Measurements from ENCODE around the gene KLHDC10.

DNA sequence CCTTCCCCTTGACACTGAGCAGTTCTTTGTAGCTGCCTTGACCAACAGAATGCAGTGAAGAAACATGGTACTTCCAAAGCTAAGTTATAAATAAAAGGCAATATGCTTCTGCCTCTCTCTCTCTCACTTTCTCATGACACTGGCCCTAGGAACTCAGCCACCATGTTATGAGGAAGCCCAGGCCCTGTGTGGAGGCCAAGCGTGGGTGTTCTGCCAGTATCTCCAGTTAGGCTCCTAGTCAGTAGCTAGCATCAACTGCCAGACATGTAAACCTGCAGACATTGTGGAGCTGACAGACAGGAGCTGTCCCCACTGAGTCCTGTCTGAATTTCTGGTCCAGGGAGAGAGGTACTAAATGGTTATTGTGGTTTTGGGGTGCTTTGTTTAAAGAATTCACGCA is 89.7 kb downstream of the KLHDC10 start:
- TF ChIP-seq POLR2AphosphoS5 (IDR thresholded peaks at IDR 0.05; ENCODE audit: low read depth, low read length) (no peak), TAF1 (IDR thresholded peaks at IDR 0.05; ENCODE audit: borderline replicate concordance, insufficient read depth, low read length) (no peak), SIN3A (IDR thresholded peaks at IDR 0.05; ENCODE audit: borderline replicate concordance, insufficient read depth, low read length) (no peak)
- TF ChIP-seq, protein P1, sequence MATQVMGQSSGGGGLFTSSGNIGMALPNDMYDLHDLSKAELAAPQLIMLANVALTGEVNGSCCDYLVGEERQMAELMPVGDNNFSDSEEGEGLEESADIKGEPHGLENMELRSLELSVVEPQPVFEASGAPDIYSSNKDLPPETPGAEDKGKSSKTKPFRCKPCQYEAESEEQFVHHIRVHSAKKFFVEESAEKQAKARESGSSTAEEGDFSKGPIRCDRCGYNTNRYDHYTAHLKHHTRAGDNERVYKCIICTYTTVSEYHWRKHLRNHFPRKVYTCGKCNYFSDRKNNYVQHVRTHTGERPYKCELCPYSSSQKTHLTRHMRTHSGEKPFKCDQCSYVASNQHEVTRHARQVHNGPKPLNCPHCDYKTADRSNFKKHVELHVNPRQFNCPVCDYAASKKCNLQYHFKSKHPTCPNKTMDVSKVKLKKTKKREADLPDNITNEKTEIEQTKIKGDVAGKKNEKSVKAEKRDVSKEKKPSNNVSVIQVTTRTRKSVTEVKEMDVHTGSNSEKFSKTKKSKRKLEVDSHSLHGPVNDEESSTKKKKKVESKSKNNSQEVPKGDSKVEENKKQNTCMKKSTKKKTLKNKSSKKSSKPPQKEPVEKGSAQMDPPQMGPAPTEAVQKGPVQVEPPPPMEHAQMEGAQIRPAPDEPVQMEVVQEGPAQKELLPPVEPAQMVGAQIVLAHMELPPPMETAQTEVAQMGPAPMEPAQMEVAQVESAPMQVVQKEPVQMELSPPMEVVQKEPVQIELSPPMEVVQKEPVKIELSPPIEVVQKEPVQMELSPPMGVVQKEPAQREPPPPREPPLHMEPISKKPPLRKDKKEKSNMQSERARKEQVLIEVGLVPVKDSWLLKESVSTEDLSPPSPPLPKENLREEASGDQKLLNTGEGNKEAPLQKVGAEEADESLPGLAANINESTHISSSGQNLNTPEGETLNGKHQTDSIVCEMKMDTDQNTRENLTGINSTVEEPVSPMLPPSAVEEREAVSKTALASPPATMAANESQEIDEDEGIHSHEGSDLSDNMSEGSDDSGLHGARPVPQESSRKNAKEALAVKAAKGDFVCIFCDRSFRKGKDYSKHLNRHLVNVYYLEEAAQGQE (IDR thresholded peaks at IDR 0.05; ENCODE audit: insufficient read depth in 1 of 2, low read depth in 2 of 2, low read length in 2 of 2) = no peak
